Liver (tissue), 3 donors: ENCODE measurements around the gene SELENOO.

Source experiments
- CTCF ChIP-seq: fragments of 150-350 bp; IDR thresholded peaks from 2 replicates; pipeline ENCODE4 v1.5.1; 2017; ENCODE audit warnings: improper control_type of control experiment, low read depth, low read length; ENCODE audit not compliant: missing input control
- EGR1 ChIP-seq, 2 donors: IDR thresholded peaks; 2 replicates each; pipeline ENCODE4 v1.6.1; 2016 to 2018; ENCODE audit warnings: antibody characterized with exemption in 2 of 2, low read depth in 2 of 2
- GABPA ChIP-seq, 2 donors: IDR thresholded peaks in 1 of 2; conservative IDR thresholded peaks in 1 of 2; 2 replicates each; pipeline ENCODE4 v1.6.1; 2016; ENCODE audit warnings: antibody characterized with exemption in 2 of 2, mild to moderate bottlenecking in 1 of 2, moderate library complexity in 1 of 2
- MAX ChIP-seq: IDR thresholded peaks from 2 replicates; pipeline ENCODE4 v1.6.1; 2016; ENCODE audit warnings: antibody characterized with exemption
- NR2F2 ChIP-seq: IDR thresholded peaks from 2 replicates; pipeline ENCODE4 v1.6.1; 2016; ENCODE audit warnings: antibody characterized with exemption
- RAD21 ChIP-seq, 2 donors: IDR thresholded peaks; 2 replicates each; pipeline ENCODE4 v1.6.1; 2016; ENCODE audit warnings: antibody characterized with exemption in 2 of 2, mild to moderate bottlenecking in 2 of 2
- TAF1 ChIP-seq: conservative IDR thresholded peaks from 2 replicates; pipeline ENCODE4 v1.6.1; 2016; ENCODE audit warnings: antibody characterized with exemption, mild to moderate bottlenecking
- ZBTB33 ChIP-seq: IDR thresholded peaks from 2 replicates; pipeline ENCODE4 v1.6.1; 2016; ENCODE audit warnings: antibody characterized with exemption
- TF ChIP-seq, protein P1 (sequence below): IDR thresholded peaks from 2 replicates; pipeline ENCODE4 v1.6.1; 2016; ENCODE audit warnings: antibody characterized with exemption
- TF ChIP-seq, protein P2 (sequence below): IDR thresholded peaks from 2 replicates; pipeline ENCODE4 v1.6.1; 2016; ENCODE audit warnings: antibody characterized with exemption, mild to moderate bottlenecking
- donor health status: healthy.
- donor health status: healthy.

DNA sequence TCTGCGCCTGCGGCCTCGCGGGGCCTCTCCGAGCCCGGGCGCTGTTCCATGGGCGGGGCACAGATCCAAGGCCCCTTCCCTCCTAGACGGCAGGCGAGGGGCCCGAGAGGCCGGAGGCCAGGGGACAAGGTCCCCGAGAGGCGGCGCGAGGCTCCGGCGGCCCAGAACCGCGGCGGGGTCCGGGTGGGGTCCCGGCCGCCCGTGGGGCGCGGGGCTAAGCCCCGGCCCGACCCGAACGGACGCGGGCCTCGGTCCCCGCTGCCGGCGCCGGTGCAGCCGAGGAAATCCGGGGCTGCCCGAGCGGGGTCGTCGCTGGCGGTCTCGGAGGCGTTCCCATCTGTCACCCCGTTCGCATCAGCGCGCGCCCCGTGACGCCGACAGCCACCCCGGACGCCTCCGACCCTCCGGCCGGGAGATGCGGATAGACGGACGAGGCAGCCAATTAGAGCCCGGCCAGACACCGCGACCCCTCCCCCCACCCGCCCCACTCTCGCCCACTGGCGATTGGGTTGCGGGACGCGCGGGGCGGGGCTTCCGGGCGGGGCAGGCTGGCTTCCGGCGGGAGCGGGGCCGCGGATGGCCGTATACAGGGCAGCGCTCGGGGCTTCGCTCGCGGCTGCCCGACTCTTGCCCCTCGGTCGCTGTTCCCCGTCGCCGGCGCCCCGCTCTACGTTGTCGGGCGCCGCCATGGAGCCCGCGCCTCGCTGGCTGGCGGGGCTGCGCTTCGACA lies at the start of gene SELENOO:
- TF ChIP-seq, protein P1, sequence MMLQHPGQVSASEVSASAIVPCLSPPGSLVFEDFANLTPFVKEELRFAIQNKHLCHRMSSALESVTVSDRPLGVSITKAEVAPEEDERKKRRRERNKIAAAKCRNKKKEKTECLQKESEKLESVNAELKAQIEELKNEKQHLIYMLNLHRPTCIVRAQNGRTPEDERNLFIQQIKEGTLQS: no peak
- TF ChIP-seq CTCF (no peak), MAX (no peak), RAD21 (IDR thresholded peaks at IDR 0.05) (no peak), TAF1 (no peak), ZBTB33 (no peak), EGR1 (IDR thresholded peaks at IDR 0.05; ENCODE audit: low read depth in 2 of 2) (no peak), GABPA (IDR thresholded peaks at IDR 0.05 in 1 of 2, conservative IDR thresholded peaks at IDR 0.05 in 1 of 2) (peak; percentile 62 to 91), NR2F2 (no peak)
- TF ChIP-seq, protein P2, sequence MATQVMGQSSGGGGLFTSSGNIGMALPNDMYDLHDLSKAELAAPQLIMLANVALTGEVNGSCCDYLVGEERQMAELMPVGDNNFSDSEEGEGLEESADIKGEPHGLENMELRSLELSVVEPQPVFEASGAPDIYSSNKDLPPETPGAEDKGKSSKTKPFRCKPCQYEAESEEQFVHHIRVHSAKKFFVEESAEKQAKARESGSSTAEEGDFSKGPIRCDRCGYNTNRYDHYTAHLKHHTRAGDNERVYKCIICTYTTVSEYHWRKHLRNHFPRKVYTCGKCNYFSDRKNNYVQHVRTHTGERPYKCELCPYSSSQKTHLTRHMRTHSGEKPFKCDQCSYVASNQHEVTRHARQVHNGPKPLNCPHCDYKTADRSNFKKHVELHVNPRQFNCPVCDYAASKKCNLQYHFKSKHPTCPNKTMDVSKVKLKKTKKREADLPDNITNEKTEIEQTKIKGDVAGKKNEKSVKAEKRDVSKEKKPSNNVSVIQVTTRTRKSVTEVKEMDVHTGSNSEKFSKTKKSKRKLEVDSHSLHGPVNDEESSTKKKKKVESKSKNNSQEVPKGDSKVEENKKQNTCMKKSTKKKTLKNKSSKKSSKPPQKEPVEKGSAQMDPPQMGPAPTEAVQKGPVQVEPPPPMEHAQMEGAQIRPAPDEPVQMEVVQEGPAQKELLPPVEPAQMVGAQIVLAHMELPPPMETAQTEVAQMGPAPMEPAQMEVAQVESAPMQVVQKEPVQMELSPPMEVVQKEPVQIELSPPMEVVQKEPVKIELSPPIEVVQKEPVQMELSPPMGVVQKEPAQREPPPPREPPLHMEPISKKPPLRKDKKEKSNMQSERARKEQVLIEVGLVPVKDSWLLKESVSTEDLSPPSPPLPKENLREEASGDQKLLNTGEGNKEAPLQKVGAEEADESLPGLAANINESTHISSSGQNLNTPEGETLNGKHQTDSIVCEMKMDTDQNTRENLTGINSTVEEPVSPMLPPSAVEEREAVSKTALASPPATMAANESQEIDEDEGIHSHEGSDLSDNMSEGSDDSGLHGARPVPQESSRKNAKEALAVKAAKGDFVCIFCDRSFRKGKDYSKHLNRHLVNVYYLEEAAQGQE: no peak
